WTC11 (cell line): ENCODE results near the gene SPACDR.

Experiments used
- CTCF ChIP-seq: fragments of 200-600 bp; IDR thresholded peaks from 2 replicates; pipeline ENCODE4 v1.8.0; 2022; ENCODE audit warnings: antibody characterized with exemption
- ZNF232 ChIP-seq: sonication (generic); formaldehyde crosslinking; IDR thresholded peaks from 2 replicates; pipeline ENCODE4 v1.8.0; 2022; ENCODE audit warnings: mild to moderate bottlenecking, missing genetic modification reagents

- no peak for TF ChIP-seq CTCF
- no peak for TF ChIP-seq ZNF232
Observed at GRCh38 chr7:100456562-100456961, 7.5 kb downstream of the SPACDR start.
